Activated T-helper 1 cell treated with anti-CD3 and anti-CD28 coated beads, Interleukin-12 subunit alpha, Interleukin-12 subunit beta, Interleukin-2, Interleukin-4 antibody, amounts not matched to agents 30 ng/mL and 10 ng/mL and 1 ng/mL, durations not matched to agents 14 hours and 24 hours and 36 hours (primary cell): ENCODE measurements around the gene ASB16. TPM values are rescaled to one million over a fixed set of nuclear protein-coding genes. Genes with fewer than 3 reads are reported as not detected.

Source experiments
- DNase-seq: peaks from one replicate; pipeline ENCODE4 v3.0.0; 2021; ENCODE audit warnings: low spot score
- H3K27ac Mint-ChIP-seq: one replicate; pipeline ENCODE4 v1.8.0; 2021; ENCODE audit warnings: mild to moderate bottlenecking, mixed read lengths
- H3K27me3 Mint-ChIP-seq: one replicate; pipeline ENCODE4 v1.8.0; 2022; ENCODE audit warnings: mild to moderate bottlenecking, moderate library complexity, mixed read lengths; ENCODE audit not compliant: insufficient read depth
- H3K36me3 Mint-ChIP-seq: one replicate; pipeline ENCODE4 v1.8.0; 2021; ENCODE audit warnings: low read depth, mixed read lengths
- H3K4me1 Mint-ChIP-seq: one replicate; pipeline ENCODE4 v1.8.0; 2021; ENCODE audit warnings: low read depth, mixed read lengths
- H3K4me3 Mint-ChIP-seq: one replicate; pipeline ENCODE4 v1.8.0; 2021; ENCODE audit warnings: mild to moderate bottlenecking, moderate library complexity, mixed read lengths
- H3K9me3 Mint-ChIP-seq: one replicate; pipeline ENCODE4 v1.8.0; 2021; ENCODE audit warnings: mixed read lengths
- intact Hi-C: fragments of 100-400 bp; cut with micrococcal nuclease; formaldehyde crosslinking; loops from one replicate; pipeline ENCODE4 v1.15.1; 2024
- total RNA-seq: library from RNA; stranded (reverse); gene quantifications from 2 replicates; pipeline ENCODE4 v1.2.3, GENCODE V29; 2022

The ASB16 gene
- total RNA-seq, 1 donor from 2014 or later = 0.31 TPM

- Mint-ChIP-seq H3K4me3 (no peak overlapping the region), H3K36me3 (peaks cover 8% of the 10 kb centered on the region), H3K27me3 (no peaks in the 10 kb centered on the region), H3K27ac (no peak overlapping the region), H3K9me3 (no peaks in the 10 kb centered on the region), H3K4me1 (peaks cover 10% of the 10 kb centered on the region)
- DNase-seq = no peak
- intact Hi-C loops = no loop called here
Observed at GRCh38 chr17:44164476-44164875, 6.0 kb upstream of the ASB16 start.

- Mint-ChIP-seq H3K4me1 (peaks cover 10% of the 10 kb centered on the region), H3K4me3 (no peak overlapping the region), H3K36me3 (peaks cover 4% of the 10 kb centered on the region), H3K27me3 (no peaks in the 10 kb centered on the region), H3K9me3 (no peaks in the 10 kb centered on the region), H3K27ac (no peak overlapping the region)
- no peak for DNase-seq
- intact Hi-C loops = no loop called here
Observed at GRCh38 chr17:44167181-44167861, 3.2 kb upstream of the ASB16 start.

- no peak overlapping the region for H3K27ac Mint-ChIP-seq
- no peaks in the 10 kb centered on the region for H3K36me3 Mint-ChIP-seq
- DNase-seq = no peak
- no peaks in the 10 kb centered on the region for H3K27me3 Mint-ChIP-seq
- H3K4me1 Mint-ChIP-seq = peaks cover 10% of the 10 kb centered on the region
- no peak overlapping the region for H3K4me3 Mint-ChIP-seq
- no peaks in the 10 kb centered on the region for H3K9me3 Mint-ChIP-seq
- intact Hi-C loops = no loop called here
Observed at GRCh38 chr17:44170135-44170498, 387 bp upstream of the ASB16 start.

- DNase-seq = no peak
- Mint-ChIP-seq H3K36me3 (peaks cover 8% of the 10 kb centered on the region), H3K27ac (no peak overlapping the region), H3K9me3 (no peaks in the 10 kb centered on the region), H3K27me3 (no peaks in the 10 kb centered on the region), H3K4me1 (peaks cover 10% of the 10 kb centered on the region), H3K4me3 (no peak overlapping the region)
- intact Hi-C loops = no loop called here
Observed at GRCh38 chr17:44171931-44172455, 1.5 kb downstream of the ASB16 start.

GRCh38 chr17:44174427-44174826, 3.9 kb downstream of the ASB16 start:
- Mint-ChIP-seq H3K36me3 (peaks cover 13% of the 10 kb centered on the region), H3K9me3 (no peaks in the 10 kb centered on the region), H3K4me3 (no peak overlapping the region), H3K4me1 (no peaks in the 10 kb centered on the region), H3K27me3 (no peaks in the 10 kb centered on the region), H3K27ac (no peak overlapping the region)
- intact Hi-C loops = no loop called here
- no peak for DNase-seq

GRCh38 chr17:44176257-44176656, 5.8 kb downstream of the ASB16 start:
- DNase-seq = no peak
- intact Hi-C loops = no loop called here
- Mint-ChIP-seq H3K4me1 (no peaks in the 10 kb centered on the region), H3K4me3 (no peak overlapping the region), H3K27me3 (no peaks in the 10 kb centered on the region), H3K9me3 (no peaks in the 10 kb centered on the region), H3K36me3 (peaks cover 13% of the 10 kb centered on the region), H3K27ac (no peak overlapping the region)

GRCh38 chr17:44176671-44177501, 6.4 kb downstream of the ASB16 start:
- H3K27ac Mint-ChIP-seq = no peak overlapping the region
- H3K27me3 Mint-ChIP-seq = no peaks in the 10 kb centered on the region
- H3K9me3 Mint-ChIP-seq = no peaks in the 10 kb centered on the region
- H3K36me3 Mint-ChIP-seq = peaks cover 16% of the 10 kb centered on the region
- no peak overlapping the region for H3K4me3 Mint-ChIP-seq
- intact Hi-C loops = no loop called here
- no peaks in the 10 kb centered on the region for H3K4me1 Mint-ChIP-seq
- no peak for DNase-seq

- peaks cover 20% of the 10 kb centered on the region for H3K36me3 Mint-ChIP-seq
- no peaks in the 10 kb centered on the region for H3K9me3 Mint-ChIP-seq
- H3K27me3 Mint-ChIP-seq = no peaks in the 10 kb centered on the region
- DNase-seq = no peak
- no peak overlapping the region for H3K4me3 Mint-ChIP-seq
- H3K4me1 Mint-ChIP-seq = no peaks in the 10 kb centered on the region
- intact Hi-C loops = no loop called here
- H3K27ac Mint-ChIP-seq = no peak overlapping the region
Observed at GRCh38 chr17:44177640-44178039, 7.1 kb downstream of the ASB16 start.

- peaks cover 20% of the 10 kb centered on the region for H3K36me3 Mint-ChIP-seq
- H3K27me3 Mint-ChIP-seq = no peaks in the 10 kb centered on the region
- no peaks in the 10 kb centered on the region for H3K4me1 Mint-ChIP-seq
- no peaks in the 10 kb centered on the region for H3K9me3 Mint-ChIP-seq
- H3K27ac Mint-ChIP-seq = no peak overlapping the region
- no peak for DNase-seq
- intact Hi-C loops = no loop called here
- no peak overlapping the region for H3K4me3 Mint-ChIP-seq
Observed at GRCh38 chr17:44178133-44178532, 7.6 kb downstream of the ASB16 start.

GRCh38 chr17:44183024-44183423, 12.5 kb downstream of the ASB16 start:
- Mint-ChIP-seq H3K27me3 (no peaks in the 10 kb centered on the region), H3K36me3 (peaks cover 21% of the 10 kb centered on the region), H3K9me3 (no peaks in the 10 kb centered on the region), H3K4me1 (peaks cover 25% of the 10 kb centered on the region), H3K4me3 (no peak overlapping the region), H3K27ac (no peak overlapping the region)
- DNase-seq = no peak
- intact Hi-C loops = no loop called here

GRCh38 chr17:44184212-44184810, 13.8 kb downstream of the ASB16 start:
- intact Hi-C loops = no loop called here
- Mint-ChIP-seq H3K4me3 (peak overlapping the region; percentile 7), H3K36me3 (peaks cover 18% of the 10 kb centered on the region), H3K4me1 (peaks cover 31% of the 10 kb centered on the region), H3K27ac (no peak overlapping the region), H3K27me3 (no peaks in the 10 kb centered on the region), H3K9me3 (no peaks in the 10 kb centered on the region)
- no peak for DNase-seq

GRCh38 chr17:44186307-44187130, 16.0 kb downstream of the ASB16 start, which contains the start of gene TMUB2:
TSS of gene TMUB2 (plus strand) at chr17:44186972. CDS start at chr17:44187709, 737 bp downstream.
- peak; percentile 99 for DNase-seq
- Mint-ChIP-seq H3K4me3 (peak within 1 kb of the TSS; percentile 100), H3K27ac (peak within 1 kb of the TSS; percentile 99), H3K9me3 (no peaks in the 10 kb centered on the region), H3K27me3 (no peaks in the 10 kb centered on the region), H3K4me1 (peaks cover 31% of the 10 kb centered on the region), H3K36me3 (peaks cover 29% of the 10 kb centered on the region)
- intact Hi-C loops = loop anchor here (1.0 to 5.0 kb wide), 11 partner anchors 14 to 761 kb away; partner anchors contain the start of genes G6PC3, HDAC5, HROB and KIF18B
